Keratinocyte (primary cell): ENCODE data around the gene NDUFAF3.
A peak's percentile ranks its signal among the peaks of the same experiment; 100 is the strongest.

Experiments
- EZH2 ChIP-seq: IDR thresholded peaks from one replicate; pipeline ENCODE4 v1.6.1; 2012; ENCODE audit warnings: inconsistent platforms, mild to moderate bottlenecking, low read length, moderate library complexity
- TF ChIP-seq, protein P1 (sequence below), 3 experiments: IDR thresholded peaks in 1 of 3; conservative IDR thresholded peaks in 1 of 3; optimal IDR thresholded peaks in 1 of 3; 2 replicates in 2 of 3; 3 replicates in 1 of 3; pipeline versions ENCODE3 to v1.5.1; 2011; ENCODE audit warnings: low read length in 3 of 3, mild to moderate bottlenecking in 3 of 3, moderate library complexity in 2 of 3, control low read depth in 1 of 3, inconsistent platforms in 1 of 3; ENCODE audit not compliant: insufficient read depth in 2 of 3; ENCODE audit errors: extremely low read depth in 1 of 3

DNA sequence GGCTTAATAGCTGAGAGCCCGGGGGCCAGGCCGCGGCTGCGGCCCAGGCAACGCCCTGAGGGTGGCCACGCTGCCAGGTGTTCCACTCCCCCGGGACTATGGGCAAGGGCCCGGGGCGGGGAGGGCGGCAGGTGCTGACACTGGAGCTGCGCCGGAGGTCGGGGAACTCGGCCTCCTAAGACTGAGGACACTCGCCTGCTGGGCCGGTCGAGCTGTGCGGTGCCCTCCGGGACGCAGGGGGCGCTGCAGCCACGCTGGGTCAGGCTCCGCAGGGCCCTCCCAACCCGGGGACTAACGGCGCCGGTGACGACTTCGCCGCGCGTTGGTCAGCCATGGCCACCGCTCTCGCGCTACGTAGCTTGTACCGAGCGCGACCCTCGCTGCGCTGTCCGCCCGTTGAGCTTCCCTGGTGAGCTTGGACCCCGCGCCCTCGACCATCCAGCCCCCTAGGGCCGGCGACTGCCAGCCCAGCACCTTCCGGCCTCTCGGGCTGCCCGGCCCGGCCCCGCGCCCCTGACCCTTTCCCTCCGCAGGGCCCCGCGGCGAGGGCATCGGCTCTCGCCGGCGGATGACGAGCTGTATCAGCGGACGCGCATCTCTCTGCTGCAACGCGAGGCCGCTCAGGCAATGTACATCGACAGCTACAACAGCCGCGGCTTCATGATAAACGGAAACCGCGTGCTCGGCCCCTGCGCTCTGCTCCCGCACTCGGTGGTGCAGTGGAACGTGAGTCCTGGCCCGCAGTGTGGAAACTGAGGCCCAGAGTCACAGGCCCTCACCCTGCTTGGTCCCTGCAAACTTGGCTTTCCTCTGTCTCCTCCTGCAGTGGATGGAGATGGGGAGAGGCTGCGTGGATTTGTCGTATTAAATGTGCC lies at the start of gene NDUFAF3:
- TF ChIP-seq, protein P1, sequence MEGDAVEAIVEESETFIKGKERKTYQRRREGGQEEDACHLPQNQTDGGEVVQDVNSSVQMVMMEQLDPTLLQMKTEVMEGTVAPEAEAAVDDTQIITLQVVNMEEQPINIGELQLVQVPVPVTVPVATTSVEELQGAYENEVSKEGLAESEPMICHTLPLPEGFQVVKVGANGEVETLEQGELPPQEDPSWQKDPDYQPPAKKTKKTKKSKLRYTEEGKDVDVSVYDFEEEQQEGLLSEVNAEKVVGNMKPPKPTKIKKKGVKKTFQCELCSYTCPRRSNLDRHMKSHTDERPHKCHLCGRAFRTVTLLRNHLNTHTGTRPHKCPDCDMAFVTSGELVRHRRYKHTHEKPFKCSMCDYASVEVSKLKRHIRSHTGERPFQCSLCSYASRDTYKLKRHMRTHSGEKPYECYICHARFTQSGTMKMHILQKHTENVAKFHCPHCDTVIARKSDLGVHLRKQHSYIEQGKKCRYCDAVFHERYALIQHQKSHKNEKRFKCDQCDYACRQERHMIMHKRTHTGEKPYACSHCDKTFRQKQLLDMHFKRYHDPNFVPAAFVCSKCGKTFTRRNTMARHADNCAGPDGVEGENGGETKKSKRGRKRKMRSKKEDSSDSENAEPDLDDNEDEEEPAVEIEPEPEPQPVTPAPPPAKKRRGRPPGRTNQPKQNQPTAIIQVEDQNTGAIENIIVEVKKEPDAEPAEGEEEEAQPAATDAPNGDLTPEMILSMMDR (optimal IDR thresholded peaks at IDR 0.05 in 1 of 3, IDR thresholded peaks at IDR 0.05 in 1 of 3, conservative IDR thresholded peaks at IDR 0.05 in 1 of 3; ENCODE audit: extremely low read depth in 1 of 3, insufficient read depth in 2 of 3, low read length in 3 of 3), result peak in 2 of 3 experiments; percentile 80 to 99
- TF ChIP-seq EZH2, result no peak
